Measurements from ENCODE around the gene FLCN. TPM values are rescaled to one million over a fixed set of nuclear protein-coding genes. Genes with fewer than 3 reads are reported as not detected.

FLCN gene
- total RNA-seq, 1 experiment from 2014 or later, result 35.3 TPM

DNA sequence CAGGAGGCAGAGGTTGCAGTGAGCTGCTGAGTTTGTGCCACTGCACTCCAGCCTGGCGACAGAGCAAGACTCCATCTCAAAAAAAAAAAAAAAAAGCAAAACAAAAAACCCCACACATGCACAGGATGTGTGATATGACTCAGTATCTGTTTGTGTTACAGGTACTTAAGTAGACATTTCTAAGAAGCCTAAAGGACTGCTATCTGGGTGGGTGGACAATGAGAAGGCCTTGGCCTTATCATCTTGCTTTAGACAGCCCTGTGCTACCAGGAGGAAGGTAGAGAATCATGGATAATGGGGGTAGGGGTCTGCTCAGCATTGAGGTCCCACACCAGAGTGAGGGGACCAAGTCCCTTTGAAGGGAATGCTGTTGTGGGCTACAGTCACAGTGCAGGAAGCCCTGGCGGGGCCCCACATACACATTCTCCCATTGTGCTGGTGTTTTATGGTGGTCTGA lies 57.6 kb downstream of the FLCN start:
- CTCF ChIA-PET, result no interaction called here
- Mint-ChIP-seq H3K4me3 (ENCODE audit: low read depth, unreplicated experiment) (no peak overlapping the region), H3K27me3 (ENCODE audit: unreplicated experiment) (no peaks in the 10 kb centered on the region), H3K36me3 (ENCODE audit: insufficient read depth, unreplicated experiment) (peaks cover 59% of the 10 kb centered on the region), H3K4me1 (ENCODE audit: low read depth, unreplicated experiment) (no peaks in the 10 kb centered on the region), H3K27ac (ENCODE audit: unreplicated experiment) (no peak overlapping the region), H3K9me3 (ENCODE audit: low read depth, unreplicated experiment) (no peaks in the 10 kb centered on the region)
- TF ChIP-seq, protein P1, sequence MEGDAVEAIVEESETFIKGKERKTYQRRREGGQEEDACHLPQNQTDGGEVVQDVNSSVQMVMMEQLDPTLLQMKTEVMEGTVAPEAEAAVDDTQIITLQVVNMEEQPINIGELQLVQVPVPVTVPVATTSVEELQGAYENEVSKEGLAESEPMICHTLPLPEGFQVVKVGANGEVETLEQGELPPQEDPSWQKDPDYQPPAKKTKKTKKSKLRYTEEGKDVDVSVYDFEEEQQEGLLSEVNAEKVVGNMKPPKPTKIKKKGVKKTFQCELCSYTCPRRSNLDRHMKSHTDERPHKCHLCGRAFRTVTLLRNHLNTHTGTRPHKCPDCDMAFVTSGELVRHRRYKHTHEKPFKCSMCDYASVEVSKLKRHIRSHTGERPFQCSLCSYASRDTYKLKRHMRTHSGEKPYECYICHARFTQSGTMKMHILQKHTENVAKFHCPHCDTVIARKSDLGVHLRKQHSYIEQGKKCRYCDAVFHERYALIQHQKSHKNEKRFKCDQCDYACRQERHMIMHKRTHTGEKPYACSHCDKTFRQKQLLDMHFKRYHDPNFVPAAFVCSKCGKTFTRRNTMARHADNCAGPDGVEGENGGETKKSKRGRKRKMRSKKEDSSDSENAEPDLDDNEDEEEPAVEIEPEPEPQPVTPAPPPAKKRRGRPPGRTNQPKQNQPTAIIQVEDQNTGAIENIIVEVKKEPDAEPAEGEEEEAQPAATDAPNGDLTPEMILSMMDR (IDR thresholded peaks at IDR 0.05; ENCODE audit: unreplicated experiment), result no peak
- BruUV-seq (replicated peaks), result no TSS peak
- intact Hi-C loops (cut with micrococcal nuclease; ENCODE audit: unreplicated experiment), result no loop called here
- DNase-seq, result no peak

DNA sequence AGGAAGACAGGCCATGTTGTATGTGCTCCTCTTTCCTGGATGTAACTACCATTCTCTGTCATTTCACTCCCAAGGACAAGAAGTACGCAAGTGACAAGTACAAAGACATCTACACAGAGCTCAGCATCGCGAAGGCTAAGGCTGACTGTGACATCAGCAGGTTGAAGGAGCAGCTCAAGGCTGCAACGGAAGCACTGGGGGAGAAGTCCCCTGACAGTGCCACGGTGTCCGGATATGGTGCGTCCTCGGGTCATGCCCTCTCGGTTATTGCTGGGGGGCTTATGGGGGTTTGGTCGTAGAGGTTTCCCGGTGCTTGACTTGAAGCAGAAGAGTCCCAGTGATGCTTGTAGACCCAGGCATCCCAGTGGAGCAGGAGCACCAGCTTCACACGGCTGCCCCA lies 59.8 kb downstream of the FLCN start:
- Mint-ChIP-seq H3K27me3 (ENCODE audit: unreplicated experiment) (no peaks in the 10 kb centered on the region), H3K9me3 (ENCODE audit: low read depth, unreplicated experiment) (no peaks in the 10 kb centered on the region), H3K4me3 (ENCODE audit: low read depth, unreplicated experiment) (no peak overlapping the region), H3K4me1 (ENCODE audit: low read depth, unreplicated experiment) (no peaks in the 10 kb centered on the region), H3K27ac (ENCODE audit: unreplicated experiment) (no peak overlapping the region), H3K36me3 (ENCODE audit: insufficient read depth, unreplicated experiment) (peaks cover 75% of the 10 kb centered on the region)
- DNase-seq, result no peak
- TF ChIP-seq, protein P1 (IDR thresholded peaks at IDR 0.05; ENCODE audit: unreplicated experiment), result no peak
- intact Hi-C loops (cut with micrococcal nuclease; ENCODE audit: unreplicated experiment), result no loop called here
- CTCF ChIA-PET, result no interaction called here
- BruUV-seq (replicated peaks), result no TSS peak

- TF ChIP-seq, protein P1 (IDR thresholded peaks at IDR 0.05; ENCODE audit: unreplicated experiment), result no peak
- H3K27ac Mint-ChIP-seq (ENCODE audit: unreplicated experiment), result no peak overlapping the region
- no peaks in the 10 kb centered on the region for H3K27me3 Mint-ChIP-seq (ENCODE audit: unreplicated experiment)
- CTCF ChIA-PET, result no interaction called here
- BruUV-seq (replicated peaks), result no TSS peak
- H3K4me3 Mint-ChIP-seq (ENCODE audit: low read depth, unreplicated experiment), result no peak overlapping the region
- H3K9me3 Mint-ChIP-seq (ENCODE audit: low read depth, unreplicated experiment), result no peaks in the 10 kb centered on the region
- no peak for DNase-seq
- peaks cover 74% of the 10 kb centered on the region for H3K36me3 Mint-ChIP-seq (ENCODE audit: insufficient read depth, unreplicated experiment)
- H3K4me1 Mint-ChIP-seq (ENCODE audit: low read depth, unreplicated experiment), result no peaks in the 10 kb centered on the region
- intact Hi-C loops (cut with micrococcal nuclease; ENCODE audit: unreplicated experiment), result no loop called here
These were observed 60.6 kb downstream of the FLCN start for GRCh38 chr17:17176341-17176740.

DNA sequence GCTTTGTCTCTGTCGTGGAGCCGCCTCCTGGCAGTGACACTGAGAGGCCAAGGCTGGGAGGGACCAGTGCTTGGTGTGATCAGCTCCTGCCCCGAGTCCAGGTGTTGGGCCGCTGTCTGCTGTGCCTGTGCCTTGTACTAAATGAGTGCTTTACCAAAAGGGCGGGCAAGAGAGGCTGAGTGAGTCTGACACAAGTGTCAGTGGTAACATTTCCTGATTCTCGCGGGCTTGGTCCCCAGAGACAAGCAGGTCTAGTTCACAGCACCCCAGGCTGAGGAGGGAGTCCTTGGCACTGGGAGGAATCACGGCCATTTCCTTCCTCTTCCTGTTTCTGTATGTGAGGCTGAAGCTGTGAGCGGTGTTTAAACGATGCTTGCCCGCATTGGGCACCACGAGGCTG lies 61.1 kb downstream of the FLCN start:
- CTCF ChIA-PET, result no interaction called here
- Mint-ChIP-seq H3K4me3 (ENCODE audit: low read depth, unreplicated experiment) (no peak overlapping the region), H3K36me3 (ENCODE audit: insufficient read depth, unreplicated experiment) (peaks cover 77% of the 10 kb centered on the region), H3K27me3 (ENCODE audit: unreplicated experiment) (no peaks in the 10 kb centered on the region), H3K27ac (ENCODE audit: unreplicated experiment) (no peak overlapping the region), H3K9me3 (ENCODE audit: low read depth, unreplicated experiment) (no peaks in the 10 kb centered on the region), H3K4me1 (ENCODE audit: low read depth, unreplicated experiment) (no peaks in the 10 kb centered on the region)
- TF ChIP-seq, protein P1 (IDR thresholded peaks at IDR 0.05; ENCODE audit: unreplicated experiment), result no peak
- DNase-seq, result no peak
- intact Hi-C loops (cut with micrococcal nuclease; ENCODE audit: unreplicated experiment), result no loop called here
- no TSS peak for BruUV-seq (replicated peaks)

All from Calu3 (cell line).